Measurements from ENCODE around the gene GUCY1A2.
"Not testable (repeated sequence)": the region's sequence is repeated elsewhere in the genome, so short reads cannot be mapped to it uniquely, and the experiment has no call there.

GUCY1A2 gene

GRCh38 chr11:106939157-106939556 lies 79.1 kb downstream of the GUCY1A2 start:
- no peak for DNase-seq (ENCODE audit: low read depth)

GRCh38 chr11:106937111-106937510 lies 81.2 kb downstream of the GUCY1A2 start:
- DNase-seq (ENCODE audit: low read depth), result no peak

GRCh38 chr11:106925245-106925644 lies 93.0 kb downstream of the GUCY1A2 start:
- no peak for DNase-seq (ENCODE audit: low read depth)

GRCh38 chr11:106920899-106921509 lies 97.3 kb downstream of the GUCY1A2 start:
- DNase-seq (ENCODE audit: low read depth), result no peak

DNA sequence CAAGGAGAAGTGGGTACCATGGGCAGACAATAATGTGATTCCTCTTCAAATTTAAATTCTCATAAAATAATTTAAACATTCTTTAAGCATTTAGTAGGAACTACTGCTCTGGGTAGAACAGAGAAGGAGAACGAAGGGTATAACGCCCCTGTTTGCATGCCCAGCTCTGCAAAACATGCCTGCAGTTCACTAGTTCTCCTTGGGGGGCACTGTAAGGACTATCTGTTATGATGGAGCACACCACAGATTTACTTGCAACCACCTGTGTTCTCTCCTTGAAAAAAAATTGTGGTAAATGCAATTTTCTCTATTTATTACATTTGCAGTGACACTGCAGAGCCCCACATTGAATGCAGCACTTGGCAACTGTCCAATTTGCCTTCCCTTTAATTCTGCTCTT lies 100.3 kb downstream of the GUCY1A2 start:
- DNase-seq (ENCODE audit: low read depth), result no peak

GRCh38 chr11:106914409-106914808 lies 103.9 kb downstream of the GUCY1A2 start:
- DNase-seq (ENCODE audit: low read depth), result no peak

DNA sequence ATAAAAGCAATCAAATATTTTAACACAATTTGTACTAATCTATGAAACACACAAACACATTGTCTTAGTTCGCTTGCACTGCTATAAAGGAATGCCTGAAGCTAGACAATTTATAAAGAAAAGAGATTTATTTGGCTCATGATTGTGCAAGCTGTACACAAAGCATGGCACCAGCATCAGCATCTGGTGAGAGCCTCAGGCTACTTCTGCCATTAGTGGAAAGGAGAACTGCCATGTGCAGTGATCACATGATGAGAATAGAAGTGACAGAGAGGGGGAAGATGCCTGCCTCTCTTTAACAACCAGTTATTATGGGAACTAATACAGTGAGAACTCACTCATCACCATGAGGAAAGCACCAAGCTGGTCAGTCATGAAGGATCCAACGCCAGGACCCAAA lies 105.1 kb downstream of the GUCY1A2 start:
- DNase-seq (ENCODE audit: low read depth), result no peak

DNA sequence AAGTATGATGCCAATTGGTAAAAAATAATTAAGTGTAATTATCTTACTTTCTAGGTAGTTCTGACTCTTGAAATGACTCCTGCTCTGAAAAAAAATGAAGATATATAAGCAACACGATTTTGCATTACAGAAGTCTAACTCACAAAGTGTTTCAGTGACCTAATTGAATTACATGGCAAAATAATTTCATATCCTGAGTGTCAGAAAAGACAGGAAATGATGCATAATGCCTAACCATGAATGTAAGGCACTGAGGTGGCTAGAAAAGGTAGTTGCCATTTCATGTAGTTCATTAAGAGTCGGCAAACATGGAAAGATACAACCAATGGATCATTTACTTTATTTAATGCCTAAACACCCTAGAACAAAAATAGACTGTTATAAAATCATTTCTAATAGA lies 113.5 kb downstream of the GUCY1A2 start:
- DNase-seq (ENCODE audit: low read depth), result no peak

DNA sequence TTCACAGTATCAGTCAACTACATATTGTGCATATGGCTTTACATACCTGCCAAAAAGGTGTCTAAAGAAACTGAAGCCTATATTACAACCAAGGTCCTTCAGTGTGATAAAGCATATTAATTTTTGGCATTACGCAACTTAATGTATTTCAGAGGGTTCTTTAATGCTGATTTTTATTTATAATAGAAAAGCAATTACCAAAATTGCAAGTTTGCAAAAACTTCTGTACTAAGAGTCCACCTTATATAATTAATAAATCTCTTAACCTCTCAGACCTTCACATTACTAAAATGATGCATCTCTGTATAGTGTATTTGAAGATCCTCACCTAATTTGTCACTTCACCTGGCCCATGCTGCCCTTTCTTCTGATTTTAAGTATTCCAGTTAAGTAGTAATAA lies 128.6 kb downstream of the GUCY1A2 start:
- DNase-seq (ENCODE audit: low read depth), result no peak

- DNase-seq (ENCODE audit: low read depth), result no peak
Measured at GRCh38 chr11:106888386-106888785, 129.9 kb downstream of the GUCY1A2 start.

DNA sequence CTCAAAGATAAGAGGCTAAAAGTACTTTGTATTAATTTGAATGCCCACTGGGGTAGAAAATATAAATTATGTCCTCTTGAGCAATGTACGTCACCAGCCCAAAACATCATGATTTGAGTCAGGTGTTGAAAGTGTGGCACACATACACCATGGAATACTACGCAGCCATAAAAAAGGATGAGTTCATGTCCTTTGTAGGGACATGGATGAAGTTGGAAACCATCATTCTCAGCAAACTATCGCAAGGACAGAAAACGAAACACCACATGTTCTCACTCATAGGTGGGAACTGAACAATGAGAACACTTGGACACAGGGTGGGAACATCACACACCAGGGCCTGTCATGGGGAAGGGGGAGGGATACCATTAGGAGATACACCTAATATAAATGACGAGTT lies 134.6 kb downstream of the GUCY1A2 start:
- not testable (repeated sequence) for DNase-seq (ENCODE audit: low read depth)

- no peak for DNase-seq (ENCODE audit: low read depth)
Measured at GRCh38 chr11:106879832-106880546, 138.3 kb downstream of the GUCY1A2 start.

GRCh38 chr11:106879029-106879428 lies 139.2 kb downstream of the GUCY1A2 start:
- DNase-seq (ENCODE audit: low read depth), result no peak

DNA sequence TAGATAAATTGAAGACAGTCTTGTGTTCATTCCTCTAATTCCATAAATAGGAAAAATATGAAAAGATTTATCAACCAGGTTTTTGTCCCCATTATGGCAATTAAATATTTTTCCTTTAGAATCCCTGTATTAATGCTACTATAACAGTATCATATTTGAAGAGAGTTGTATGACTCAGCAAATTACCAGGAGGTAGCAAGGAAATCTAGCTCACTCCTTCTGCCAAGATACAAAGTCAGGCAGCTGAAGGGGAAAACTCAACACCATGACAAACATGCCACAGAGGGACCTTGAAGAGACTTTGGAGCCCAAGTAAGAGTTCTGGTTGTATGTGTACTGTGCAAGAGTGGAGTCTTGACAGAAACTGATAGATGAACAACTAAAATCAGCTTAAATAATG lies 143.3 kb downstream of the GUCY1A2 start:
- no peak for DNase-seq (ENCODE audit: low read depth)

GRCh38 chr11:106872246-106872645 lies 146.0 kb downstream of the GUCY1A2 start:
- DNase-seq (ENCODE audit: low read depth), result no peak

DNA sequence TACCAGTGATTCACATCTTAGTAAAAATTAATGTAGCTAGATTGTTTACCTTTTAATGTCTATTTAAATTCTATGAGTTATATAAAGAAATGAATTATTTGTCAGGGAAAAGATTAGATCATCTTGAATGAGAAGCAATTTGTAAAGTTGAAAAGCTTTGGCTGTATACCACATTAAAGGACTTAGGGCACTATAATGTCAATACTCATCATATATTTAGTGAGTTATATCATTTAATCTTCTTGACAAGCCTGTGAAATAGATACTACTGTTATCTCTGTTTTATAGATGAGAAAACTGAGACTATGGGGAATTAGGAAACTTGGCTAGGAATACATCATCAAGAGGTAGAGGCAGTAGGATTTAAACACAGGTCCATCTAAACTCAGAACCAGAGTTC lies 160.1 kb downstream of the GUCY1A2 start:
- no peak for DNase-seq (ENCODE audit: low read depth)

DNA sequence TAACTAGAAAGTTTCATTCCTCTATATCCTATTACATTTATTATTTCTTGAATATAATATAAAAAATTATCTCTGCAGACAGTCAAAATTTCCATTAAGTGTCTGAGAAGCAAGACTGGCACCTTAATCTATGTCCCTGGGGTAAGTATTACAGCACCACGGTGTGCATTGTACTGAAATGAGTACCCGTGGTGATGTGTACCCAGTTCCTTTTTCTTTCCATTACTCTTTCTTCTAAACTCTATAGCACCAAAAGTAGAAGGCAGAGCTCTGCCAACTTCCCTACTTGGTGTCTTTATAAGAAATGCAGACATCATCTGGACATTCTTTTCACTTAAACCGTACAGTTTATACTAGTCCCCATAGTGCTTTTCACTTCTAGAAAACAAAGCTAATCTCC lies 161.7 kb downstream of the GUCY1A2 start:
- DNase-seq (ENCODE audit: low read depth), result no peak

DNA sequence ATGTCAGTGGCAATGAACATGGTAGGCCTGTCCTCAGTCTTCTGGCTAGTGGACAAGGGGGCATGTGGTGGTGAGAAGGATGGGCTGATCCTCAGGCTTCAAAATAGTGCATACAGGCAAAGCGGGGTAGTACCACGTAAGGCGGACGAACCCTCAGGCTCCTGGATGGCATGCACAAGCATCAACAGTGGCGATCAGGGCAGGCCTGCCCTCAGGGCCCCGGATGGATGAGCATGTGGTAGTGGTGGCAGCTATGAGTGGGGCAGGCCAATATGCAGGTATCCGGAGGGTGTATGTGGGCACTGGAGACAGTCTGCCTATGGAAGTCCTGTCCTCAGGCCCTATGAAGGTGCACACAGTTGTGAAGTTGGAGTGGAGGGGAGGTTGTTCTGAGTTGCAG lies 163.8 kb downstream of the GUCY1A2 start:
- DNase-seq (ENCODE audit: low read depth), result no peak

GRCh38 chr11:106853850-106854401 lies 164.3 kb downstream of the GUCY1A2 start:
- DNase-seq (ENCODE audit: low read depth), result no peak

DNA sequence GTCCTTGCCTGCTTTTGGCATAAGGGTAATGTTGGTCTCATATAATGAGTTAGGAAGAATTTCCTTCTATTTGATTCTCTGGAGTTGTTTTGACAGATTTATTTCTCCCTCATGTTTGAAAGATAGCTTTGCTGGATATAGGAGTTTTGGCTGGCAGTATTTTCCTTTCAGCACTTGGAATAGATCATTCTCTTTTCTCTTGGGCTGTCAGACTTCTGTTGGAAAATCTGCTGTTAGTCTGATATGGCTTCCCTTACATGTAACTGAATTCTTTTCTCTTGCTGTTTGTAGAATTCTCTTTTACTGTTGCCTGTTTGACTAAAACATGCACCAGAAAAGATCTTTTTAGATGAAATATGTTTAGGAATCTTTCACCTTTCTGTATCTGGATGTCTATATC lies 165.5 kb downstream of the GUCY1A2 start:
- no peak for DNase-seq (ENCODE audit: low read depth)

GRCh38 chr11:106848526-106848925 lies 169.8 kb downstream of the GUCY1A2 start:
- DNase-seq (ENCODE audit: low read depth), result no peak

GRCh38 chr11:106842134-106842533 lies 176.1 kb downstream of the GUCY1A2 start:
- DNase-seq (ENCODE audit: low read depth), result no peak

GRCh38 chr11:106840947-106841346 lies 177.3 kb downstream of the GUCY1A2 start:
- DNase-seq (ENCODE audit: low read depth), result no peak

GRCh38 chr11:106840146-106840545 lies 178.1 kb downstream of the GUCY1A2 start:
- DNase-seq (ENCODE audit: low read depth), result no peak
